Measurements from ENCODE around the gene IL5RA. TPM values are rescaled to one million over a fixed set of nuclear protein-coding genes. Genes with fewer than 3 reads are reported as not detected.

The IL5RA gene
- total RNA-seq, 3 donors from 2014 or later: 0.14 to 0.57 (median 0.24) TPM

DNA sequence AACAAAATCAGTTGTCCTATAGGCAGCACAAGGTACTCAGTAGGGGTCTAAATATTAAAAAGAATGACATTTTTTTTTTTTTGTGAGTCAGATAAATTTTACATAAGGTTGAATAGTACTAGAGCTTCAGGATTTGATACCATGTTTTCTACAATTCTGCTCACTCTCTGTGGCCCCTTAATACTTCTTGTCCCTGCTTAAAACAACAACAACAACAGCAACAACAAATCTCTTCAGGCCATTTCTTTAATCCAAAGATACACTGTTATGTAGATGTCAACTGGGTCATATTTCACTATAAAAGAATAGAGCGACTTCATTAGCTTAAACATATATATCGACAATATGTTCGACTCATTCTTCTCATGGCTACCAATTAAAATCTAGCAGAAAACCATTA, 3.0 kb downstream of the IL5RA start:
- ATAC-seq: no peak
- no peaks in the 10 kb centered on the region for H3K4me1 ChIP-seq (ENCODE audit: low read depth)
- DNase-seq: no peak
- intact Hi-C loops (cut with DNase I, micrococcal nuclease): no loop called here
- TF ChIP-seq, protein P1, sequence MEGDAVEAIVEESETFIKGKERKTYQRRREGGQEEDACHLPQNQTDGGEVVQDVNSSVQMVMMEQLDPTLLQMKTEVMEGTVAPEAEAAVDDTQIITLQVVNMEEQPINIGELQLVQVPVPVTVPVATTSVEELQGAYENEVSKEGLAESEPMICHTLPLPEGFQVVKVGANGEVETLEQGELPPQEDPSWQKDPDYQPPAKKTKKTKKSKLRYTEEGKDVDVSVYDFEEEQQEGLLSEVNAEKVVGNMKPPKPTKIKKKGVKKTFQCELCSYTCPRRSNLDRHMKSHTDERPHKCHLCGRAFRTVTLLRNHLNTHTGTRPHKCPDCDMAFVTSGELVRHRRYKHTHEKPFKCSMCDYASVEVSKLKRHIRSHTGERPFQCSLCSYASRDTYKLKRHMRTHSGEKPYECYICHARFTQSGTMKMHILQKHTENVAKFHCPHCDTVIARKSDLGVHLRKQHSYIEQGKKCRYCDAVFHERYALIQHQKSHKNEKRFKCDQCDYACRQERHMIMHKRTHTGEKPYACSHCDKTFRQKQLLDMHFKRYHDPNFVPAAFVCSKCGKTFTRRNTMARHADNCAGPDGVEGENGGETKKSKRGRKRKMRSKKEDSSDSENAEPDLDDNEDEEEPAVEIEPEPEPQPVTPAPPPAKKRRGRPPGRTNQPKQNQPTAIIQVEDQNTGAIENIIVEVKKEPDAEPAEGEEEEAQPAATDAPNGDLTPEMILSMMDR (IDR thresholded peaks at IDR 0.05): no peak
- no peak overlapping the region for H3K4me3 ChIP-seq
- no peaks in the 10 kb centered on the region for H3K36me3 ChIP-seq (ENCODE audit: low read depth)
- H3K9me3 ChIP-seq: no peaks in the 10 kb centered on the region

DNA sequence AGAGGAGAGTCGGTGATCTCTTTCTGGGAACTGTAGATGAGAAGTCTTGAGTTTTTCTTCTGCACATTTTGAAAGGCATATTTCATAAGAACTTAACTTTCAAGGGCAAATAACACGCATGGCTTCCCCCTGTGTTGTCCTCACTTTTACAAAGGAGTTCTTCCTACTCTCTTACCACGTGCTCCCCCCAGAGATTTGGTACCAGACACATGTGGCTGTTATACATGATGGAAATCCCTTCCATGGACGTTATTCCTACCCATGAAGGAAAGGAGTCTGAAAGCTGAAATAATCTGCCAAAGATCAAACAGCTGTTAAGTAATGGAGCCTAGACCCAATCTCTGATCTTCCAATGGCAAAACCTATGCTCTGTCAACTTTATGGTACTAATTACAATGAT, 4.4 kb downstream of the IL5RA start:
- TF ChIP-seq, protein P1 (IDR thresholded peaks at IDR 0.05): no peak
- Histone ChIP-seq H3K4me3 (no peak overlapping the region), H3K36me3 (ENCODE audit: low read depth) (no peaks in the 10 kb centered on the region), H3K9me3 (no peaks in the 10 kb centered on the region), H3K4me1 (ENCODE audit: low read depth) (no peaks in the 10 kb centered on the region)
- ATAC-seq: no peak
- DNase-seq: no peak
- intact Hi-C loops (cut with DNase I, micrococcal nuclease): no loop called here

DNA sequence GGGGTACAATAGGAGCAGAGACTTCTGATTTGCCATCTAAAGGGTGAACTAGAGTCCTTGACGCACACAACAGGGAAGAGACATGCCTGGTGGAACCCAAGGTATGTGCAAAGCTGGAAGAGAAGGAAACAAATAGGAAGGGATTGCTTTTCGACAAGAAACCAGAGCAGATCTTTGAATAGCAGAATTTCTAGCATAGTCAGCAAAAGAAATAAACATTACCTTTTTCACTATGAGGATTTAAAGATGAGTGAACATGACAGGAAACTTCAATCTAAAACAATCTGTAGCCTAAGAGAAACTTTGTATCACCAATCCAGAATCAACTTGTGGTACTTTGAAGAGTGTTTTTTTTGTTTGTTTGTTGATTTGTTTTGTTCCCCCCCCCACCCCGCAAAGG, 4.9 kb downstream of the IL5RA start:
- H3K9me3 ChIP-seq: no peaks in the 10 kb centered on the region
- no peaks in the 10 kb centered on the region for H3K36me3 ChIP-seq (ENCODE audit: low read depth)
- TF ChIP-seq, protein P1 (IDR thresholded peaks at IDR 0.05): no peak
- no peak overlapping the region for H3K4me3 ChIP-seq
- intact Hi-C loops (cut with DNase I, micrococcal nuclease): no loop called here
- no peaks in the 10 kb centered on the region for H3K4me1 ChIP-seq (ENCODE audit: low read depth)
- no peak for DNase-seq
- no peak for ATAC-seq

DNA sequence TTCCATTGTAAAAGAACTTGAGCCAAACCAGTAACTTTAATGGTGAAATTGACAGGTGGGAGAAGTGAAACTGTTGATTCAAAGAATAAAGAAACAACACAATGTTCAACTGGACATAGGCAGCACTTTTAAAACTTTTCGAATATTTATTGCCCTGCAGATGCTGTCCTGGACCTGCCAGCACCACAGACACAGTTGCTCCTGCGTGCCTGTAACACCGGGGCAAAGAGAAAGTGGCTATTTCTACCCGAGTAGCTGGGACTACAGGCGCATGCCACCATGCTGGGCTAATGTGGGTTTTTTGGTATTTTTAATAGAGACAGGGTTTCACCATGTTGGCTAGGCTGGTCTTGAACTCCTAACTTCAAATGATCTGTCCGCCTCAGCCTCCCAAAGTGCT, 7.4 kb downstream of the IL5RA start:
- TF ChIP-seq, protein P1 (IDR thresholded peaks at IDR 0.05): no peak
- ATAC-seq: no peak
- H3K4me1 ChIP-seq (ENCODE audit: low read depth): no peaks in the 10 kb centered on the region
- intact Hi-C loops (cut with DNase I, micrococcal nuclease): no loop called here
- H3K4me3 ChIP-seq: no peak overlapping the region
- H3K9me3 ChIP-seq: no peaks in the 10 kb centered on the region
- DNase-seq: no peak
- H3K36me3 ChIP-seq (ENCODE audit: low read depth): no peaks in the 10 kb centered on the region

DNA sequence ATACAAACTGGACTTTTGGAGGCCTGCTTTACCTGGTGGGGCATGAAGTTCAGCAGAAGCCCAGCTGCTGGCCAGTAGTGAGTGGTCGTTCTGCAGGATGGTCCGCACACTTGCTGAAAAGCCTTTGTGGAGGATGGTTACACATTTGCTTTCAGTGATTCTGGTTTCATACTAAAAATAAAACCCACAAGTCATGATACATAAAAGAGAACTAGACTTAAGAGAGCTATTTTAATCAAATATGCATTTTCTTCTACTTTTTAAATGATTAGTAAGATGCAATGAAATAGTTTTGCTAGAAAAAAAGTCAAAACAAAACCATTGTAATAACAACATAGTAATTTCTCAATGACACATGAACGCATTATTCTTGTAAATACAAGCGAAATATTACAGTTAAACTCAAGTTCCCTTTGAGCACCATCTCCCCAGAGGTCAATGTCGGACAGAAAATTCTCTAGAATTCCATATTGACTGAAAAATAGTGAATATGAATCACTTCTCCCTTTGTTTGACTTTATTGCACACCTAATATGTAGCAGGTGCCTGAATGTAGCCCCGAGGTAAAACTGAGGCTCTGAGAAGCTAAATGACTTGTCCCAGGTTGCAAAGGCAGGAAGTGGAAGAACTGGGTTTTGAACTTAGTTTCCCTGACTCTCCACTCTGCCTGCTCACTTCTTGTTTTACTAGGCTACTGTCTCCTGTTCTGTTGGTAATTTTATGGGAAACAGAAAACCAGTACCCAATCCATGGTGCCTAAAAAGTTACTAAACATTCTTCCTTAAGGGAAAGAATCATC, 8.3 kb downstream of the IL5RA start:
- ATAC-seq: no peak
- Histone ChIP-seq H3K4me1 (ENCODE audit: low read depth) (no peaks in the 10 kb centered on the region), H3K9me3 (no peaks in the 10 kb centered on the region), H3K4me3 (no peak overlapping the region), H3K36me3 (ENCODE audit: low read depth) (no peaks in the 10 kb centered on the region)
- intact Hi-C loops (cut with DNase I, micrococcal nuclease): no loop called here
- TF ChIP-seq, protein P1 (IDR thresholded peaks at IDR 0.05): no peak
- no peak for DNase-seq
